Colonic mucosa (tissue), 4 donors: ENCODE results near the gene IL36A. TPM values are rescaled to one million over a fixed set of nuclear protein-coding genes. Genes with fewer than 3 reads are reported as not detected.

Source experiments
- DNase-seq: peaks from one replicate; pipeline ENCODE4 v3.0.0-alpha.2; 2020
- H3K27ac ChIP-seq: fragments of 200-600 bp; one replicate; pipeline ENCODE4 v1.8.0; 2021
- H3K27me3 ChIP-seq: fragments of 200-600 bp; one replicate; pipeline ENCODE4 v1.8.0; 2021
- H3K36me3 ChIP-seq: fragments of 200-600 bp; one replicate; pipeline ENCODE4 v1.8.0; 2021
- H3K4me1 ChIP-seq: fragments of 200-600 bp; one replicate; pipeline ENCODE4 v1.8.0; 2021; ENCODE audit warnings: mild to moderate bottlenecking
- H3K4me3 ChIP-seq: fragments of 200-600 bp; one replicate; pipeline ENCODE4 v1.8.0; 2021
- H3K9ac ChIP-seq, 2 donors: one replicate each; pipeline ENCODE4 v1.7.0; 2013; ENCODE audit warnings: control low read depth in 2 of 2, low read depth in 2 of 2, low read length in 2 of 2
- H3K9me3 ChIP-seq: fragments of 200-600 bp; one replicate; pipeline ENCODE4 v1.8.0; 2021
- CTCF ChIP-seq: fragments of 200-600 bp; IDR thresholded peaks from one replicate; pipeline ENCODE4 v1.8.0; 2022; ENCODE audit warnings: antibody characterized with exemption, mild to moderate bottlenecking
- intact Hi-C: fragments of 100-400 bp; cut with DNase I; formaldehyde crosslinking; loops from one replicate; pipeline ENCODE4 v1.14.1; 2022
- total RNA-seq, 2 donors: library from RNA; stranded (reverse); fragmentation: NEBNext Ultra II Directional in 1 of 2; extraction: Animal tissue kit (Norgen Biotek cat#: 25700) in 1 of 2; gene quantifications; one replicate each; pipeline ENCODE4 v1.2.1, GENCODE V29; 2021
- donor health status: healthy.
- donor health status: DM: no; HTN: no; CAD: no.
- donor health status: DM: no; HTN: no; CAD: no.

IL36A gene
- total RNA-seq, 2 donors from 2014 or later = not detected

DNA sequence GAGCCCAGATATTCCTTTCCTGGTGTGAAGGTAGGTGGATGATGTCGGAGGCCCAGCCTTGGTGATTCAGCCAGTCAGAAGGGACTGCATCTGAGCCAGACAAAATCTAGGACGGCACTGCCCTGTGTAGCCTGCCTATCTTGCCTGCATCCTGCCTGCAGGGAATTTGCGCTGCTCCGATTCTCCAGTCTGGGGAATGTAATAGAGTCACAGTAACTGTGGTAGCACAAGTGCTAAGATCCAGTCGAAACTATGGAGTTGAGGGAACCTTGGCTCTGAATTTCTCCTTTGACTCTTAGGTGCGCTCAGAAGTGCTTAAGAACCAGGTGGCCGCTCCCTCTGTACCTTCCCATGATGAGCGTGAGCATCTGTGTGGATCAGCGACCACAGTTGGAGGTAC is 31.5 kb downstream of the IL36A start:
- Histone ChIP-seq H3K4me1 (no peaks in the 10 kb centered on the region), H3K36me3 (no peaks in the 10 kb centered on the region), H3K27me3 (no peaks in the 10 kb centered on the region), H3K4me3 (no peak overlapping the region), H3K9me3 (no peaks in the 10 kb centered on the region), H3K9ac (no peak overlapping the region), H3K27ac (no peak overlapping the region)
- intact Hi-C loops = no loop called here
- no peak for DNase-seq
- TF ChIP-seq CTCF = no peak

- H3K27me3 ChIP-seq = no peaks in the 10 kb centered on the region
- no peak for TF ChIP-seq CTCF
- no peak overlapping the region for H3K27ac ChIP-seq
- no peaks in the 10 kb centered on the region for H3K36me3 ChIP-seq
- no peak overlapping the region for H3K9ac ChIP-seq
- intact Hi-C loops = no loop called here
- DNase-seq = no peak
- no peak overlapping the region for H3K4me3 ChIP-seq
- no peaks in the 10 kb centered on the region for H3K9me3 ChIP-seq
- H3K4me1 ChIP-seq = no peaks in the 10 kb centered on the region
Observed at GRCh38 chr2:113038291-113038690, 33.0 kb downstream of the IL36A start.

DNA sequence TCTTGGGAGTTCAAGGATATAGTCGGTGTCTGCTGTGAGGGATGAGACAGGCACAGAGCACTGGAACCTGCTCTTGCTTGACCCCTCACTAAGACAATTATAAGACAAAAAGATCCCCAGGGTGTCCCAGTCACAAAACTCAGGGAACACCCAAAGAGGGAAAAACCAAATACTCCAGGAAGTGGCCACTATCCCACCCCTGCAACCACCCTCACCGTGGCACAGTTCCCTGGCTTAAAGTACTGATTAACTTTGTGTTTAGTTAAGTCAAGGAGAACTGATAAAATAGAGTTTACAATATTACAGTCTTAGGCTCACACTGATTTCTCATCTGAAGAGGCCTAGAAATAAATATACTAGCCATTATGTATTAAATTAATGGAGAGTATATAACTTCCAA is 33.9 kb downstream of the IL36A start:
- peak; percentile 29 for DNase-seq
- H3K4me3 ChIP-seq = no peak overlapping the region
- TF ChIP-seq CTCF = no peak
- H3K9me3 ChIP-seq = no peaks in the 10 kb centered on the region
- no peak overlapping the region for H3K27ac ChIP-seq
- H3K27me3 ChIP-seq = no peaks in the 10 kb centered on the region
- intact Hi-C loops = no loop called here
- no peaks in the 10 kb centered on the region for H3K4me1 ChIP-seq
- H3K36me3 ChIP-seq = no peaks in the 10 kb centered on the region
- H3K9ac ChIP-seq = no peak overlapping the region

GRCh38 chr2:113039719-113040118 is 34.5 kb downstream of the IL36A start:
- no peak for DNase-seq
- intact Hi-C loops = no loop called here
- no peaks in the 10 kb centered on the region for H3K36me3 ChIP-seq
- no peak for TF ChIP-seq CTCF
- no peaks in the 10 kb centered on the region for H3K27me3 ChIP-seq
- no peak overlapping the region for H3K9ac ChIP-seq
- H3K9me3 ChIP-seq = no peaks in the 10 kb centered on the region
- no peaks in the 10 kb centered on the region for H3K4me1 ChIP-seq
- no peak overlapping the region for H3K27ac ChIP-seq
- H3K4me3 ChIP-seq = no peak overlapping the region

GRCh38 chr2:113041871-113042270 is 36.6 kb downstream of the IL36A start:
- DNase-seq = no peak
- Histone ChIP-seq H3K27me3 (no peaks in the 10 kb centered on the region), H3K27ac (no peak overlapping the region), H3K9ac (no peak overlapping the region), H3K4me3 (no peak overlapping the region), H3K4me1 (no peaks in the 10 kb centered on the region), H3K9me3 (no peaks in the 10 kb centered on the region), H3K36me3 (no peaks in the 10 kb centered on the region)
- TF ChIP-seq CTCF = no peak
- intact Hi-C loops = no loop called here

DNA sequence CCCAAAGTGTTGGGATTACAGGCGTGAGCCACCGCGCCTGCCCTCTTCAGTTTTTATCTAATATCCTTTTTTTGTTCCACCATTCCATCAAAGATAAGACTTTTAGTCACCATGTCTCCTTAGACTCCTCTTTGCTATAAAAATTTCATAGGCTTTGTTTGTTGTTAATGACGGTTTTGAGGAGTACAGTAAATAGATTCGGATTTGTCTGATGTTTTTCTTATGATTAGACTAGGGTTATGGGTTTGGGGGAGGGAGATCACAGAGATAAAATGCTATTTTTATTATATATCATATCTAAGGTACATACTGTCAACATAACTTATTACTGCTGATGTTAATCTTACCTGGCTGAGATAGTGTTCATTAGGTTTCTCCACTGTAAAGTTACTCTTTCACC is 41.2 kb downstream of the IL36A start:
- no peaks in the 10 kb centered on the region for H3K9me3 ChIP-seq
- intact Hi-C loops = no loop called here
- no peak for DNase-seq
- H3K9ac ChIP-seq = no peak overlapping the region
- no peak for TF ChIP-seq CTCF
- no peak overlapping the region for H3K27ac ChIP-seq
- no peaks in the 10 kb centered on the region for H3K27me3 ChIP-seq
- no peak overlapping the region for H3K4me3 ChIP-seq
- no peaks in the 10 kb centered on the region for H3K4me1 ChIP-seq
- no peaks in the 10 kb centered on the region for H3K36me3 ChIP-seq
